Osteoblast (primary cell): ENCODE results near the gene ZBTB18. TPM values are rescaled to one million over a fixed set of nuclear protein-coding genes. Genes with fewer than 3 reads are reported as not detected.

Experiments
- DNase-seq: peaks from one replicate; pipeline ENCODE4 v3.0.0; 2011; ENCODE audit warnings: low spot score, mixed read lengths; ENCODE audit not compliant: insufficient read length; ENCODE audit errors: missing footprints
- H2AFZ ChIP-seq: 2 replicates; pipeline ENCODE4 v1.6.0; 2011; ENCODE audit warnings: mild to moderate bottlenecking, low read length
- H3K27ac ChIP-seq: 2 replicates; pipeline ENCODE4 v1.5.1; 2011; ENCODE audit warnings: mild to moderate bottlenecking, low read depth, low read length, moderate library complexity
- H3K27me3 ChIP-seq: 2 replicates; pipeline ENCODE4 v1.6.0; 2012; ENCODE audit warnings: mild to moderate bottlenecking, control low read depth, inconsistent platforms, low read length, moderate library complexity; ENCODE audit not compliant: insufficient read depth
- H3K36me3 ChIP-seq: 2 replicates; pipeline ENCODE4 v1.5.1; 2011; ENCODE audit warnings: mild to moderate bottlenecking, low read length, control low read depth, moderate library complexity; ENCODE audit not compliant: insufficient read depth
- H3K4me1 ChIP-seq: 2 replicates; pipeline ENCODE4 v1.5.1; 2011; ENCODE audit warnings: mild to moderate bottlenecking, low read length, control low read depth, moderate library complexity; ENCODE audit not compliant: insufficient read depth
- H3K4me2 ChIP-seq: 2 replicates; pipeline ENCODE4 v1.6.0; 2011; ENCODE audit warnings: mild to moderate bottlenecking, low read length; ENCODE audit not compliant: insufficient read depth
- H3K4me3 ChIP-seq: fragments of 200-600 bp; sonication (generic); 3 replicates; pipeline ENCODE4 v1.5.1; 2012; ENCODE audit warnings: mild to moderate bottlenecking, low read length, inconsistent platforms; ENCODE audit not compliant: insufficient read depth
- H3K79me2 ChIP-seq: 2 replicates; pipeline ENCODE4 v1.6.0; 2012; ENCODE audit warnings: mild to moderate bottlenecking, low read length, control low read depth, inconsistent platforms; ENCODE audit not compliant: insufficient read depth
- H3K9me3 ChIP-seq: 2 replicates; pipeline ENCODE4 v1.5.1; 2011; ENCODE audit warnings: low read depth, low read length, control low read depth
- H4K20me1 ChIP-seq: 2 replicates; pipeline ENCODE4 v1.6.0; 2012; ENCODE audit warnings: mild to moderate bottlenecking, low read length, control low read depth; ENCODE audit not compliant: insufficient read depth
- CTCF ChIP-seq: IDR thresholded peaks from 2 replicates; pipeline ENCODE4 v1.5.1; 2011; ENCODE audit warnings: mild to moderate bottlenecking, low read depth, low read length, moderate library complexity; ENCODE audit errors: extremely low read depth
- total RNA-seq: library from RNA; depleted of rRNA; stranded (reverse); fragments of >200 nt; gene quantifications from 2 replicates; pipeline ENCODE4 v1.2.3, GENCODE V29; 2012

ZBTB18 gene
- total RNA-seq, 1 donor = 10.5 TPM

GRCh38 chr1:244019982-244020485, 31.0 kb upstream of the ZBTB18 start:
- DNase-seq = no peak
- no peak for TF ChIP-seq CTCF
- Histone ChIP-seq H3K27ac (no peak overlapping the region), H2AFZ (no peak overlapping the region), H3K4me1 (no peaks in the 10 kb centered on the region), H3K4me3 (no peak overlapping the region), H3K27me3 (peaks cover 15% of the 10 kb centered on the region), H3K4me2 (no peak overlapping the region), H4K20me1 (no peaks in the 10 kb centered on the region), H3K79me2 (no peaks in the 10 kb centered on the region), H3K9me3 (no peaks in the 10 kb centered on the region), H3K36me3 (no peaks in the 10 kb centered on the region)

GRCh38 chr1:244021427-244021826, 29.7 kb upstream of the ZBTB18 start:
- Histone ChIP-seq H3K79me2 (no peaks in the 10 kb centered on the region), H3K4me1 (no peaks in the 10 kb centered on the region), H3K4me2 (no peak overlapping the region), H3K9me3 (no peaks in the 10 kb centered on the region), H3K27me3 (peaks cover 15% of the 10 kb centered on the region), H2AFZ (no peak overlapping the region), H3K4me3 (no peak overlapping the region), H3K36me3 (no peaks in the 10 kb centered on the region), H3K27ac (no peak overlapping the region), H4K20me1 (no peaks in the 10 kb centered on the region)
- no peak for TF ChIP-seq CTCF
- no peak for DNase-seq

- Histone ChIP-seq H3K27ac (no peak overlapping the region), H3K4me1 (no peaks in the 10 kb centered on the region), H3K9me3 (no peaks in the 10 kb centered on the region), H4K20me1 (no peaks in the 10 kb centered on the region), H3K4me3 (no peak overlapping the region), H3K27me3 (peaks cover 17% of the 10 kb centered on the region), H3K4me2 (no peak overlapping the region), H2AFZ (no peak overlapping the region), H3K79me2 (no peaks in the 10 kb centered on the region), H3K36me3 (no peaks in the 10 kb centered on the region)
- DNase-seq = no peak
- no peak for TF ChIP-seq CTCF
Measured at GRCh38 chr1:244022311-244022710, 28.8 kb upstream of the ZBTB18 start.

- no peak overlapping the region for H3K4me3 ChIP-seq
- H3K27ac ChIP-seq = no peak overlapping the region
- H3K9me3 ChIP-seq = no peaks in the 10 kb centered on the region
- no peak for DNase-seq
- H3K36me3 ChIP-seq = no peaks in the 10 kb centered on the region
- H2AFZ ChIP-seq = no peak overlapping the region
- no peaks in the 10 kb centered on the region for H4K20me1 ChIP-seq
- TF ChIP-seq CTCF = no peak
- H3K4me2 ChIP-seq = no peak overlapping the region
- H3K79me2 ChIP-seq = no peaks in the 10 kb centered on the region
- peaks cover 22% of the 10 kb centered on the region for H3K27me3 ChIP-seq
- H3K4me1 ChIP-seq = no peaks in the 10 kb centered on the region
Measured at GRCh38 chr1:244022864-244023440, 28.1 kb upstream of the ZBTB18 start.
